Left lung (tissue), 10 donors: ENCODE data around the gene PRRT3. TPM values are rescaled to one million over a fixed set of nuclear protein-coding genes. Genes with fewer than 3 reads are reported as not detected.

Experiments
- ATAC-seq: fragments of 200-7000 bp; cut with Tn5 transposase; one replicate; pipeline ENCODE4 v1.9.1; 2020; ENCODE audit warnings: moderate library complexity
- DNase-seq, 4 donors: peaks; one replicate each; pipeline ENCODE4 v3.0.0-alpha.2; 2013 to 2020
- H3K27ac ChIP-seq, 2 donors: fragments of 200-600 bp; sonication (generic) in 1 of 2; one replicate each; pipeline versions ENCODE4 v1.5.0 to v1.8.0; 2020 to 2021
- H3K27me3 ChIP-seq, 2 donors: fragments of 200-600 bp; sonication (generic) in 1 of 2; one replicate each; pipeline versions ENCODE4 v1.5.0 to v1.8.0; 2020 to 2021
- H3K36me3 ChIP-seq, 2 donors: fragments of 200-600 bp; sonication (generic) in 1 of 2; one replicate each; pipeline versions ENCODE4 v1.5.0 to v1.8.0; 2020 to 2021
- H3K4me1 ChIP-seq, 2 donors: fragments of 200-600 bp; one replicate each; pipeline ENCODE4 v1.8.0; 2021
- H3K4me3 ChIP-seq, 2 donors: fragments of 200-600 bp; sonication (generic) in 1 of 2; one replicate each; pipeline versions ENCODE4 v1.5.0 to v1.8.0; 2020 to 2021; ENCODE audit warnings: mild to moderate bottlenecking in 1 of 2
- H3K9me3 ChIP-seq, 2 donors: fragments of 200-600 bp; sonication (generic) in 1 of 2; one replicate each; pipeline versions ENCODE4 v1.5.0 to v1.8.0; 2020 to 2021
- intact Hi-C, 2 donors: fragments of 100-400 bp; cut with DNase I; formaldehyde crosslinking; loops; one replicate each; pipeline versions ENCODE4 v1.11.2 to v1.14.2; 2022
- polyA plus RNA-seq, 6 donors: library from polyadenylated mRNA; unstranded; fragments of 120-200 nt; gene quantifications; one replicate each; pipeline ENCODE4 v1.2.1, GENCODE V29; 2013; ENCODE audit not compliant: insufficient read length in 6 of 6
- total RNA-seq, 2 donors: library from RNA; stranded (reverse); fragmentation: NEBNext Ultra II Directional; extraction: Animal tissue kit (Norgen Biotek cat#: 25700); gene quantifications; one replicate each; pipeline ENCODE4 v1.2.1, GENCODE V29; 2021
- TF ChIP-seq, protein P1 (sequence below), 2 donors: fragments of 200-600 bp; sonication (generic) in 1 of 2; IDR thresholded peaks; one replicate each; pipeline versions ENCODE4 v1.5.0 to v1.8.0; 2021; ENCODE audit warnings: antibody characterized with exemption in 2 of 2
- donor health status: DM: no; HTN: yes; CAD: no.
- donor health status: DM: no; HTN: no; CAD: no.

Gene PRRT3
- total and polyA plus RNA-seq, 8 donors: 1.8 to 4.6 (median 4.2) TPM

- DNase-seq (no peak), ATAC-seq (no peak)
- intact Hi-C loops: no loop called here
- peaks cover 23 to 74% of the 10 kb centered on the region in 2 donors for H3K4me1 ChIP-seq
- no peaks in the 10 kb centered on the region for H3K9me3 ChIP-seq
- no peak overlapping the region for H3K4me3 ChIP-seq
- peaks cover 0 to 45% of the 10 kb centered on the region in 2 donors for H3K36me3 ChIP-seq
- H3K27me3 ChIP-seq: no peaks in the 10 kb centered on the region
- H3K27ac ChIP-seq: peak overlapping the region in 1 of 2 donors; percentile 19
- TF ChIP-seq, protein P1, sequence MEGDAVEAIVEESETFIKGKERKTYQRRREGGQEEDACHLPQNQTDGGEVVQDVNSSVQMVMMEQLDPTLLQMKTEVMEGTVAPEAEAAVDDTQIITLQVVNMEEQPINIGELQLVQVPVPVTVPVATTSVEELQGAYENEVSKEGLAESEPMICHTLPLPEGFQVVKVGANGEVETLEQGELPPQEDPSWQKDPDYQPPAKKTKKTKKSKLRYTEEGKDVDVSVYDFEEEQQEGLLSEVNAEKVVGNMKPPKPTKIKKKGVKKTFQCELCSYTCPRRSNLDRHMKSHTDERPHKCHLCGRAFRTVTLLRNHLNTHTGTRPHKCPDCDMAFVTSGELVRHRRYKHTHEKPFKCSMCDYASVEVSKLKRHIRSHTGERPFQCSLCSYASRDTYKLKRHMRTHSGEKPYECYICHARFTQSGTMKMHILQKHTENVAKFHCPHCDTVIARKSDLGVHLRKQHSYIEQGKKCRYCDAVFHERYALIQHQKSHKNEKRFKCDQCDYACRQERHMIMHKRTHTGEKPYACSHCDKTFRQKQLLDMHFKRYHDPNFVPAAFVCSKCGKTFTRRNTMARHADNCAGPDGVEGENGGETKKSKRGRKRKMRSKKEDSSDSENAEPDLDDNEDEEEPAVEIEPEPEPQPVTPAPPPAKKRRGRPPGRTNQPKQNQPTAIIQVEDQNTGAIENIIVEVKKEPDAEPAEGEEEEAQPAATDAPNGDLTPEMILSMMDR (IDR thresholded peaks at IDR 0.05): no peak
These were observed 28.0 kb upstream of the PRRT3 start for GRCh38 chr3:9980251-9980650.

DNA sequence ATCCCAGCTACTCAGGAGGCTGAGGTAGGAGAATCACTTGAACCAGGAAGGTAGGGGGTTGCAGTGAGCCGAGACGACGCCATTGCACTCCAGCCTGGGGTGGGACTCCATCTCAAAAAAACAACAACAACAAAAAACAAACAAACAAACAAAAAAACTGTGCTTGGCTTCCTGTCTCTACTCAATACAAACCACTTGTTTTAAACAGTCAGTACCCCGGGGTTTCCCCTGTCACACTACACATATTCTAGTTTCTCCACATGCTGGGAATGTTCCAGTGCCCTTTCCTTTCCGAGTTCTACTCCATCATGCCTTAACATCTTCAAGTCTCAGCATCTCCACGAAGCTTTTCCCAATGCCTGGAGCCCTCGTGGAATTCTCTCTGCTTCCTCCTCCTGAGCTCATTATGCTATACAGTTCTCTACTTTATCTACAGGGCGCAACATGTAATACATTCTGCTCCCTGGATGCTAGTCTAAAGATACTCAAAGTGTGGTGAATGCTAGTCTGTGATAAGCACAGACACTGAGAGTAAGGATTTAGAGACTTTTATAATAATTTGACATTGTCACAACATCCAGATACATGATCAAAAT lies 26.6 kb upstream of the PRRT3 start:
- DNase-seq (no peak), ATAC-seq (no peak)
- Histone ChIP-seq H3K36me3 (peaks cover 0 to 57% of the 10 kb centered on the region in 2 donors), H3K4me1 (peaks cover 22 to 61% of the 10 kb centered on the region in 2 donors), H3K4me3 (no peak overlapping the region), H3K27ac (peak overlapping the region in 1 of 2 donors; percentile 62), H3K9me3 (no peaks in the 10 kb centered on the region), H3K27me3 (no peaks in the 10 kb centered on the region)
- TF ChIP-seq, protein P1 (IDR thresholded peaks at IDR 0.05): no peak
- intact Hi-C loops: no loop called here

GRCh38 chr3:9976721-9977709 lies 24.8 kb upstream of the PRRT3 start:
- ATAC-seq (peak; percentile 98), DNase-seq (peak in 1 of 4 donors; percentile 74)
- intact Hi-C loops: no loop called here
- no peaks in the 10 kb centered on the region for H3K27me3 ChIP-seq
- H3K4me1 ChIP-seq: peaks cover 17 to 51% of the 10 kb centered on the region in 2 donors
- H3K4me3 ChIP-seq: no peak overlapping the region
- TF ChIP-seq, protein P1 (IDR thresholded peaks at IDR 0.05): no peak
- peak overlapping the region; percentile 61 to 62 for H3K27ac ChIP-seq
- H3K9me3 ChIP-seq: no peaks in the 10 kb centered on the region
- H3K36me3 ChIP-seq: peaks cover 0 to 72% of the 10 kb centered on the region in 2 donors

DNA sequence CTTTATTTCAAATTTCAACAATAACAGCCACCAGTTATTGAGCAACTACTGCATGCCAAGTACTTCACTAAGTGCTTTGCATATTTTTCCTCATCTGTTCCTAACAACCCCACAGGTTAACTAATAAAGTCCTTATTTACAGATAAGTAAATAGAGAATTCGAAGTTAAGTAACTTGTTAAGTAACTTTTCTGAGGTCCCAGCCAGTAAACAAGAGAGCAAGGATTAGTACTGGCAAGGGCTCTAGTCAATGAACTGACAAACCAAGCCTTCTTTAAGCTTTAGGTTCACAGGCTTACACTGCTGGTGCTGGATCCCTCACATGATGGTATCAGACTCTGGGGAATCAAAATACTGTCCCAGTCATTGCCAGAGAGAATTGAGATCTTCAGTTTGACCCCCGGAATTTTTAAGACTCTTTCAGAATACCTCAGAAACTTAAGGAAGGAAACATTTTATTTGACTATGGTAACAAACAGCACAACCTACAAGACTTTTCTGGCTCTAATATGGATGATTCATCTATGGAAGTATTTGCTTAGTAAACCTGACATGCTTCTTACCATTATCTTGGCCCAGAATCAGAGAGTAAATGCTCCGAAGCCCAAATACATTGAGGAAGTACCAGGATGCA lies 17.9 kb upstream of the PRRT3 start:
- intact Hi-C loops: no loop called here
- Histone ChIP-seq H3K27ac (peak overlapping the region; percentile 43 to 50), H3K4me1 (no peaks in the 10 kb centered on the region), H3K36me3 (peaks cover 5 to 95% of the 10 kb centered on the region in 2 donors), H3K9me3 (no peaks in the 10 kb centered on the region), H3K27me3 (no peaks in the 10 kb centered on the region), H3K4me3 (no peak overlapping the region)
- ATAC-seq (peak; percentile 86), DNase-seq (no peak)
- TF ChIP-seq, protein P1 (IDR thresholded peaks at IDR 0.05): no peak
